ENCODE data around the gene PAX5. TPM values are rescaled to one million over a fixed set of nuclear protein-coding genes. Genes with fewer than 3 reads are reported as not detected.

PAX5 gene
- not detected in 2 replicates for total RNA-seq

GRCh38 chr9:37033682-37034304, at the start of gene PAX5:
Gene PAX5 (minus strand): TSS chr9:37034268. CDS start chr9:37034031, 237 bp downstream.

Other genes with a start within 250 kb of the PAX5 start
- gene ZCCHC7, start 86.3 kb upstream of the PAX5 start, total RNA-seq: 4.9 and 6.2 TPM in 2 replicates

Data from mesangial cell (primary cell).